GM12892 (cell line): ENCODE results near the gene CAMK1D.

Experiments used
- POLR2A ChIP-seq: IDR thresholded peaks from 2 replicates; pipeline ENCODE4 v1.6.1; 2011; ENCODE audit warnings: low read depth, low read length, control low read depth
- POLR2AphosphoS5 ChIP-seq: IDR thresholded peaks from 2 replicates; pipeline ENCODE4 v1.6.1; 2011; ENCODE audit warnings: low read depth, low read length, control low read depth

DNA sequence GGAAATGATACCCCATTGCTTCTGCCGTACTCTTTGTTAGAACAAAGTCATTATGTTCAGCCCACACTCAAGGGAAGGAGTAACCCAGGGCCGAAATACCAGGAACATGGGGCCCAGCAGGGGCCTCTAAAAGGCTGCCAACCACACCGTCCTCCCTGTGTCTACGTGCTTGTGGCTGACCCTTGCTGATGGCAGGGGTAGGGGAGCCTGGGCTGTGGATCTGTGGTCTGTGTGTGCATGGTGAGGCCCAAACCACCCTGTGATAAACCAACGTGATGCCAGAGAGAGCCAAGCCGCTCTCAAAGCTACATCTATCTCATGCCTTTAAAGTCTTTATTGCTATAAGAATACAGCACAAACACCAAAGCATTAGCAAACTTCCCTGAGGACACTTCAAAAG lies 493.0 kb downstream of the CAMK1D start:
- no peak for TF ChIP-seq POLR2A
- no peak for TF ChIP-seq POLR2AphosphoS5
